HG02870 (cell line): ENCODE results near the gene CTNNA3.

ENCODE experiments used
- ATAC-seq: cut with Tn5 transposase; IDR thresholded peaks from one replicate; pipeline ENCODE4 v1.9.1; 2021; ENCODE audit warnings: mild to moderate bottlenecking, moderate library complexity; ENCODE audit not compliant: unreplicated experiment

The CTNNA3 gene

DNA sequence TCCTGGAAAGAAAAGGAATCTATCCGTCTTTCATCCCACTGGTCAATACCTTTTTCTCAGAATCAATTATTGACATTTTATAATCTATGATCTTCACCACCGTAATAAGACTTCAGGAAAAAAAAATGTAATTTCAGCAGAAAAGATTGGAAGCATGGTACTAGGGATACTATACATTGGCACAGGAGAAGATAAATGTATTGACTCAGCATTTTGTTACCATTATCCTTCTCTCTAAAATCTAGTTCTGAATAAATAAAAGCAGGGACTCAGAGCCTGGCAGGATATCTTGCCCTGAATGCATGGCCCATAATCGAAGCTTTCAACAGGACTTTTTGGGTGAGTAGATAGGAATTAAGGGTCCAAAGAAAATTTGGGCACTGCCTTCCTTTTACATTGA is 649.5 kb downstream of the CTNNA3 start:
- ATAC-seq, result no peak

DNA sequence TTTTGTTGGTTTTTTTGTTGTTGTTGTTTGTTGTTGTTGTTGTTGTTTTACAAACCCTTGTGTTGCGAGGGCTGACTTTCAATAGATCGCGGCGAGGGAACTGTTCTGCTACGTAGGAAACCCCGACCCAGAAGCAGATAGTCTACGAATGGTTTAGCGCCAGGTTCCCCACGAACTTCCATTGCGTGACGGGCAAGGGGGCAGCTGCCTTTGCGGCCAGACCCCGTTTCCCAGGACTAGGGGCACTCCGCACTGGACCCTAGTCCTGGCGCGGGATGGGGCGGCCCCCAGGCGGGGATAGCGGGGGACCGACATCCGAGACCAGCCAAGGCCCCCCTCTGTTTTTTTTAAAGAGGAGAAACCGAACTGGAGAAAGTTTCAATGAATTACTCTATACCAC is 650.6 kb downstream of the CTNNA3 start:
- no peak for ATAC-seq

DNA sequence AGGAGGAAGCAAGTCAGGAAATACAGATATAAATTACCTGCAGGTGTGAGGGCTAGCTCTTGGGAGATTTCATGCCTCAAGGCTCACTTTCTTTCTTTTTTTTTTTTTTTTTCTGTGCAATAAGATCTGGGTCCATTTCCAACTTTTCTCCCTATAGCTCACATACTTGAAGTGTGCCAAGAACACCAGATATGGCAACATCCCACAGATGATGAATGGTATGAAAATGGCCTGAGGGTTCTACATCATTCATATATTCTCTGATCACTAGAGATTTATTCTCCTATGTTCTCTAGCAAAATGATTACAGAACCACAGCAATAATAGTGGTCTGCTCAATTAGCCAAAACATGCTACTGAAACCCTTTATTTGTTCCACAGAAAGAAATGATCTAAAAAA is 653.0 kb downstream of the CTNNA3 start:
- no peak for ATAC-seq

DNA sequence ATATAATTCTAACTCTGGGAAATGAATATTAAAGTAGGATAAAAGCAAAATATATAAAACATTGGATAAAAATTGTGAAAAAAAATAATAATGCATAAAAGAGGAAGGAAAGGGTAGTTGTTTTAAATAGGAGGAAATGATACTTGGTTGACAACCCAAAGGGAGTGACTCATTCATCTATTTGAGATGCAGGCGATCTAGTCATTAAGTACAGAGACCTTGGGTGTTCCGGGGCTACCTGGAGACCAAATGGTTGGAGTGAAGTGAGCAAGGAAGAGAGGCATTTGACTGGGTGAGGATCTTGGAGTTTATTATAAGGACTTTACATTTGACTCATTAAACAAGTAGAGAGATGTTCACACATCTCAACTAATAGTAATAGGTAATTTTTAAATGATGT is 659.2 kb downstream of the CTNNA3 start:
- no peak for ATAC-seq

DNA sequence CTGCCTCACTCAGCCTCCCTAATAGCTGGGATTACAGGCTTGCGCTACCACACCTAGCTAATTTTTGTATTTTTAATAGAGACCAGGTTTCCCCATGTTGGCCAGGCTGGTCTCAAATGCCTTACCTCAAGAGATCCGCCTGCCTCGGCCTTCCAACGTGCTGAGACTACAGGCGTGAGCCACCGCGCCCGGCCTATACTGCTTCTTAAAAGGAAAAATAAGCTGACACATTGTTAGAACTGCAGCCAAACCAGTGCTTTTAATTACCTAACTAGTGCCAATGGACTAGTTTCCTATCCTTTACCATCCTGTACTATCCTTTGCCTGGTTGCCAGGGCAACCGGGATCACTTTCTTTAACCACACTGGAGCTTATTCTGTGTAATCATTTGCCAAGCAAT is 662.1 kb downstream of the CTNNA3 start:
- ATAC-seq, result no peak

DNA sequence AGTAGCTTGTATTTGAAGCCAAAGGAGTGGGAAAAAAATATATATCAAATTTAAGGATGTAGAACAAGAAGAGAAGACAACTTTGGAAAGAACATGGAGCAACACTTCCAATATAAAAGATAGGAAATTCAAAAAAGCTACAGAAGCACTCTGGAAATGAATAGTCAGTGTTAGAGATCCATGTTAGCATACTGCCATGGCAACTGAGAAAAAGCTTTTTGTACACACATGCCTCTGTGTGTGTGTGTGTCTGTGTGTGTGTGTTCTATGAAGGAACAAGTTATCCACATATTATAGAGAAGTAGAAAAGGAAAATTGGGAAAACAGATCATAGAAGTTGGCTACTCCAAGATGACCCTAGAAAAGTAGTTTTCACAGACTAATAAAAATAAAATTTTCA is 673.9 kb downstream of the CTNNA3 start:
- no peak for ATAC-seq

DNA sequence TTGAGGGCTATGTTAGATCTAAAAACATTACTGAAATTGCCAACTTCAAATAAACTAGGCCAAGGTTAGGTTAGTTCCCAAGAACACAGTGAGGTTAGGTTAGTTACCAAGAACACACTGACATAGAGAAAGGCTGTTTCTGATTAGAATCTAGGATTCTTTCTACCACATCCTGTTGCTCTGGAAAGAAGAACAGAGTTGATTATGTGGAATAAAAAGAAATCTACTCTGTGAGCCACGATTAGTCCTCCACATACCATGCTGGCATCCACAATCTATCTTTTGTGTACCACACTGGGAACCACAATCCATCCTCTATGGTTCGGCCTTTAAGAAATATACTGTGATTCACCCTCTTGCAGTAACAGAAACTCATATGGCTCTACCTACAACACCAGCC is 678.8 kb downstream of the CTNNA3 start:
- no peak for ATAC-seq

DNA sequence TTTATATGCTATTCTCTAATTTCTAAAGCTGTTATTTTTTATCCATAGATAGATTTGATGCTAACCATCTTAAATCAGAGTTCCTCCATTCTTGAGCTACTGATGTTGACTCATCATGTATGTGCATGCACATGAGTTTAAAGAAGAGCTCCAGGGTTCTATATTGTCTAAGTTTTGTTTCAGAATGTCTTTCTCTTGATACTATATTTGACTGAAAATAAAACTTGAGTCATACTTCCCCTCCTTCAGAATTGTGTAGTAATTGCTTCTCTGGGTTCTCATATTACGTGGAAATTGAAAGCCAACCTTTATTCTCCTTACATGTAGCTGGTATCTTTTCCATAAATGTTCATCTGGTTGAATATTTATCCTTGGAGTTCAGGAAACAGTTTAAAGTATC is 680.8 kb downstream of the CTNNA3 start:
- no peak for ATAC-seq

DNA sequence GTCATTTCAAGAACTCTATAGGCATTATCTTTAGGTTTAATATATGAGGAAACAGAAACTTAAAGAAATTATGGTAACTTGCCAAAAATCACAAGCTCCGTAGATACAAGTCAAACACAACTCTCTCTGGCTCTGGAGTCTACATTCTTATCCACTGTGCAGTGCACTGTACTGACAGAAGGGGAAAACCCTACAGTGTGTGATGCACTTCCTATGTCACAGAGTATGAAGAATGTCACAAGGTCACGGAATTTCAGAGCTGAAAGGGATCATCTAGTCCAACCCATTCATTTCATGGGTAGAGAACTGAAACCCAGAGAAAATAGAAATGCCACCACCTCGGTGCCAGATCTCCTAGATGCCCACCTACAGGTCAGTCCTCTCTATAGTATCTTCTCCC is 684.0 kb downstream of the CTNNA3 start:
- no peak for ATAC-seq

DNA sequence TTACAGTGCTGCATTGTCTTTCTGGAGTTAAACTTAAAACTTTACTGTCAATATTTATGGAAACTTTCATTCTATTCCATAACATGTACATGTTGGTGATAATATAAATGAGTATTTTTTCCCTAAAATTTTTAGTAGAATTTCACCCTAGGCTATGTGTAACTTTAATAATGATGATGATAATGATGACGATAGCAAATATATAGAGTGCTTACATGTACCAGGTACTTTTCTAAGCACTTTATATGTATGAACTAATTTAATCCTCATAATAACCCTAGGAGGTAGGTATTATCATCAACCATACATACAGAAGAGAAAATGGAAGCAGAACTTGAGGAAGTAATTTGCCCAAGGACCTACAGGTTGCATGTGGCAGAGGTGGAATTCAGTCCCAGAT is 684.5 kb downstream of the CTNNA3 start:
- ATAC-seq, result no peak

DNA sequence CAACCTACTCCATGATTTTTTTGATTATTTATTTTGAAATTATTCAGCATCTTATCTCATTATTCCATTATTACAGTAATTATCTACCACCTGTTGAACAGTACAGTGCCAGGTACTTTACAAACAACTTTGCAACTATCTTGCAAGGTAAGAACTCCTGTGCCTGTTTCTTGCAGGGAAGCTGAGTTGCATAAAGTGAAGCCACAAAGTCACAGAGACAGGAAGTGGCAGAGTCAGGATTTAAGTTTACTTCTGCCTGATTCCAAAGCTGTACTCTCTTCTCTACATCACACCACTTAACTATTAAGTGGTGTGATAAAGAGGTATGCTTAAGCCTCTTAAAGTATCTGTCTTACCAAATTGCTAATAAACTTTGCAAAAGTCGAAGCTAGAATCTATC is 690.0 kb downstream of the CTNNA3 start:
- no peak for ATAC-seq

DNA sequence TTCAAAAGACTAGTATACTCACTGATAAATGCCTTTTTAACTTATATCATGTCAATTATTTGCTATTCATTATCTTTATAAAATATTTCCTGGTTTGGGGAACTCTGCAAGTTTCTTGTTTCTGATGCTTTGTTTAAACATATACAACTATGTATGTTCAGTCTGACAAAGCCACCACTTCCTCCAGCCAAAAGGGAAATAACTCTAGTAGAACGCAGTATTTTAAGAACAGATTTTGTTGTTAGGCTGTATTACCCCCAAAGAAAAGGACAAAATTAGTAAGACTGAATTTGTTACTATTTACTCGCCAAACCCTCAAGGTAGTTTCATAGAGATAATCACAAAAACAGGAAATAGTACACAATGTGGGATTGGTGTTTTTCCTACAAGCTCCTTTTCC is 691.3 kb downstream of the CTNNA3 start:
- ATAC-seq, result no peak

DNA sequence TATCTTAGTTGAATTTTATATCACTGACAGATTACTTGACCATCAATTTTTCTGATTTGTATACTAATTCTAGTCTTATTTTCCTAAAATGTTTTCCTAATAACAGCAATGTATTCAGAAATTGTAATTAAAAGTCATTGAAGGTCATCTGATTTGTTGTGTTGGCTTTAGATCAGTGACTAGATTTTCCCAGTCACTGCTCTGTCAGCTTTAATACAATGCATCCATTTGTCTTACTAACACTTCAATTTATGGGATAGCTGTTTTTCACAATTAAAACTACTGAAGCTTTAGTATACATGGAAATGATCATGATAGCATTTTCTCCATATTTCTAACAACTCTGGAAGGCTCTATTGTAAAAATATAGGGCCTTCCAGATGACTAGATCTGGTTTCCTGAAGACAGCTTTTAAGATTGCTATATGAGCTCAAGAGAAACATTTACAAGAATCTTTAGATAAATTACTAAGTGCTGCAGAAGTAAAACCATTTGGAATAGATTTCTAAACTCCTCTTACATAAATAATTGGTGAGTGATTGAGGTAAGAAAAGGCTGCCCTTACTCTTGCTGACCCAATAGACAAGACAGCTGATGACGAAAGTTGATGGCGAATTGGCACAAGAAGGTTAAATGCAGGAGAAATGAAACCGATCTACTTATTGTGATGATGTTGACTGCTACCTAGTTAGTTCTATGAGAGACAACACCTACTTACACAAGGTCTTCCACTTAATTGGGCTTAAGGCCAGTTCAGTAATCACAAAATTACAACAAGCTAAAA is 696.0 kb downstream of the CTNNA3 start:
- ATAC-seq, result no peak

DNA sequence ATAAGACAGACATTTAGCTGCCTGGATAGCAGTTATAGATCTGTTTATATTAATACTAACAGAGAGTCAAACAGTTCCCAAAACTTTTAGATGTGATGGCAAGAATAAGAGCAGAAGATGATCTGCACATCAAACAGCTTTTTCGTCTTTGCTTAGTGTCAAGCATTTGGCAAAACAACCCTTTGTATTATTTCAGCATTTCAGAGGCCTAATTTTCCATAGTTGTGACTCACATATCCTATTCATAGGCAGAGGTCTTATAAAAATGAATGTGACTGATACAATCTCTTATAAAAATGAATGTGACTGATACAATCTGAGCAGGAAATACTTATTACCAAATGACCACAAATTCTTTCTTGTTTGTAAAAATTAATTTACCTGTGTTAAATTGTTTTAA is 699.0 kb downstream of the CTNNA3 start:
- no peak for ATAC-seq

DNA sequence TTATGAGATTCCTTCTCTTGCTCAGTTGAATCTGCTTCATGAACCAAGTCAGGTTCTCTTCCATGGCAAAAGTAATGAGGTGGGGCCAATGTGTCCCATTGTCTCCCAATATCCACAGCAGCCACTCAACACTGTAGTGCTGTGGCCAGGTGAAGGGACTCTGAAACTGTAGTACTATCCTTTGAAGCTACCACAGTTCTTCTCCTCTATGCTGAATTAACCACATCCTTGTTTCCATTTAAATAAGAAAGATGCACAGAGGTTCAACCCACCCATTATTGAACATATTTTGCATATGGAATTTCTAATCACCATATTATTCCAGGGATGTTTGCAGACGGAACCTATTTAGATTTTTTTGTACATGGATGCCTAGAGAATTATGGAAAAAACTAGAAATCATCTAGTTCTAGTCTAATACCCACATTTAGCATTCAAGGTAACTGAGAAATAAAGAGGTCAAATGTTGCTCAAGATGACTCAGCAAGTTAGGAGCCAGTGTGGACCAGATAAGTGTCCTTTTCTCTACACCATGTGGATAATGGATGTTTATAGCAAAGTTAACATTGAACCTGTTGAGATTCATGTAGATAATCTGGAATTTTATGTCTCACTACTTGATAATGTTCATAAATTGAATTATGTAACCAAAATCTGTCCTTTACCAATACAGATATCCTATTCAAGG is 705.7 kb downstream of the CTNNA3 start:
- ATAC-seq, result no peak

DNA sequence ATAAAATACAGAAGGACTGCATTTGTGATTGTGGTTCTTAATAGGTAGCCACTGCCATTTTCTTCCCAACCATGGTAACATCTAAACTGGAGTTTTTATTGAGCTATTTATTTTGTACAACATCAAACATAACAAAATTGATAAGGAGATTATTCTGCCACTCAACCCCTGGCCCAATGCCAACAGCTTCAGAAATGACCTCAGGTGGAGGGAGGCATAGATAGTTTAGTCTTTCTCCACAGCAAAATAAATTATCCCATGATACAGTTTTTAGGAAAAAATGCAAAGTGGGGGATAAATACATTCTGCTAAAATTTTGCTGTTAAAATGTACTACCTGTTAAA is 712.5 kb downstream of the CTNNA3 start:
- no peak for ATAC-seq

DNA sequence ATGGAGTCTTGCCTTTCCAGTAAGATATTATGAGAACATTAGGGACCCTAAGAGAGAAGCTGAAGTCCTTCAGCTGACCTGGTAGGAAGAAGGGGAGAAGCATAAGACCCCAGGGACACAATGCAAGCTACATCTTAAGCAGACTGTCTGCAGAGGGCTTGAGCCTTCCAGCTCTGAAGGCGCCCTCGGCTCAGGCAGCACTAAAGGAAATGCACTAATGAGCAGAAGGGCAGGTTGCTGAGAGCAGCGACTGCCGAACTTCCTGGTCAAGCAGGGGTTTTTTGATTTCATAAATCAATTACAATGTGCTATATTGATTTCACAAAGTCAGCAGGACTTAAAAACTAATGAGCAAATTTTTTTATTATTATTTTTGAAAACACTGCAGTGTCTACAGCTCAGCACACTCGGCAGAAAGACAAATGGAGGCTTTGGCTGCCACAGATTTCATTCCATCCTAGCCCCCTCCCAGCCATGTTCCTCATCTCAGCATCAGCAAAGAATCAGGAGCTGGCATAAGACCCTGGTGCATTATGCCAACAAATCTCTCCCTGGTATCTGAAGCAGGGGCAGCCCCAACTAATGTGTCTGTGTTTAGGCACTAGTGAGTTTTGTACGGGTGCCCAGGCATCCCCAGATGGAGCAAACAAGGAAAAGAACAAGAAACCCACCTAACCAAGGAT is 713.1 kb downstream of the CTNNA3 start:
- no peak for ATAC-seq

DNA sequence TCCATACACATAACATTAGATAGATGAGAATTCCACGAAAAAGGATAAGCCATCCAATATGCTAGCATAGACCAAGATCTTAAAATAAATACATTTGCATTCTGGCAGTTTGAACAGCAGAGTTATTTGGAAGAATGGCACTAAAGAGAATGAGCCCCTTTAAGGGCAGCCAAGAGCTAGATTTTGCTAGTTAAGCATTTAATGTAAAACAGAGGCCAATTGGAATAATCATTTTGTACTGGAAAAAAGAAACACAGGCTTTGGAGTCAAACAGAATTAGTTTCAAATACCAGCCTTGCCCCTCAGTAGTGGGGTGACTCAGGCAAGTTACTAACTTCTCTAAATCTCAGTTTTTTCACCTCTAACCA is 714.0 kb downstream of the CTNNA3 start:
- ATAC-seq, result no peak

DNA sequence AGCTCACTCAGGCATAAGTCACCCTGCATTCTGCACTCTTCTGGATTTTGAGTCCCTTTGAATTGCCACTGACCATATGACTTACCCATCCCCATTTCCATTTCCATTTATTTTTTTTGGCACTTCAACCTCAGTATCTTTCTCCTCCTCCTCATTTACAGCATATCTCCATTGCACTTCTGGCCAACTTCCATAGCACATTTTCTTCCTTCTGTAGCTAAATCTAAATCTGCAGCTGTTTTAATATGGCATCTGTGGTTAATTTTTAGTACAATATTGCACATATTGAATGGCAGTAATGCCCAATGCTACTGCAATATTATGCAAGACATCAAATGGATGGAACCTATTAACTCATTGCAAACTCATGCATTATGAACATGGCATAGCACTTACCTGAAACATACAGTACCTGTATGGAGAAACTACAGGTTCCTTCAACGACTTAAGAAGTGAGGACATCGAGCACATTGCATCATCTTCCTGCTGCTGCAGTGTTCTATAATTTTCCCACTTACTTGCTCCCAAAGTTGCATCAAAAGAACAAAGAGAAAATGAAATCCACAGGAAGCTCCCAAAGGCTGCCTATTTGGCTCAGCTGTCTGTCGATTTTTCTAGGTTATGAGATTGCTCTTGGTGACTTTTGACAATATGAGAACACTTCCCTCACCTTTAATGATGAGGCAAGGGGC is 714.5 kb downstream of the CTNNA3 start:
- no peak for ATAC-seq

DNA sequence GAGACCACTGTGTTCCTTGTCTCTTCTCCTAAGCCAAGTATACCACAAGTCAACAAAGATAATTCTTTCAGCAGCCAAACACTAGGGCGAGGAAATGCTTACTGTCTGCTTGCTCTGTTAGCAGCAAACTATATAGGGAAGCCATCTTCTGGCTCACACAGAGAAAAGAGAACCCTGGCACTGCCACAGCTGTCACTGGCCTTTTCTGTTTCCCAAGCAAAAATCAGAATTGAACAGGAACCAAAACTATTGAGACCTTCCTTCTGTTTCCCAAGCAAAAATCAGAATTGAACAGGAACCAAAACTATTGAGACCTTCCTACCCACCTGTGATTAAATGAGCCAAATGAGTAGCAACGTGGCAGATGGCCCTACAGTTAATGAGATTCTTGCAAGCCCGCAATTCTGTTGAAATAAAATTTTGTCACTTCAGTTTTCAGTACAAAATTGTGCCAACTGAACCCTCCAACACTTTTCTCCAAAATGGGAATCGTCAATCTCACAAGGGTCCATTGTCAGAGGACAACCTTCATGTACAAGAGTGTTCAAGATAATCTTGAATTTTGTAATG is 715.7 kb downstream of the CTNNA3 start:
- no peak for ATAC-seq

DNA sequence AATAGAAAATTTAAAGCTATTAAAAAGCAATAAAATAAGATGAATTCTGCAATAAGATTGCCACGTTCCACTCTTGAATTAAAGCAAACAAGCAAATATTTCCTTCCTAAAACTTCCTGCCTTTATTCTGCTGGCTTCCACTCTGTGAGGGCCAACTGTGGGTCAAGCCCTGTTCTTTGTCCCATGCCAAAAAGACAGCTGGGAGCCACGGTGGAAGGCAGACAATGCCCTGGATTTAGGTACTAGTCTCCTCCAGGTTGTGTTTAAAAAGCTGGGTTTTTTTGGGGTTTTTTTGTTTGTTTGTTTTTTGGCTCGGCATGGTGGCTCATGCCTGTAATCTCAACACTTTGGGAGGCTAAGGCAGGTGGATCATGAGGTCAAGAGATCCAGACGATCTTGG is 731.0 kb downstream of the CTNNA3 start:
- ATAC-seq, result no peak
